IMR-90 (cell line): Measurements from ENCODE around the gene KDELR1. TPM values are rescaled to one million over a fixed set of nuclear protein-coding genes. Genes with fewer than 3 reads are reported as not detected.
A peak's percentile ranks its signal among the peaks of the same experiment; 100 is the strongest.

Source experiments
- ATAC-seq: fragments of 200-7000 bp; cut with Tn5 transposase; 2 replicates; pipeline ENCODE4 v1.9.1; 2020; ENCODE audit warnings: low read depth, mild to moderate bottlenecking, moderate library complexity
- BruUV-seq: library from RNA; stranded (reverse); fragments of 400-500 nt; replicated peaks from 2 replicates; lab custom pipeline; 2021; lab: Mats Ljungman, UMichigan
- CTCF ChIA-PET: fragments of 300-600 bp; formaldehyde crosslinking; extraction: SDS; loops from one replicate; lab custom pipeline; 2021; ENCODE audit warnings: antibody characterized with exemption; lab: Yijun Ruan, JAX
- POLR2A ChIA-PET: fragments of 300-600 bp; sonication (Branson Sonifier 250); formaldehyde crosslinking; loops from one replicate; lab custom pipeline; 2022; ENCODE audit warnings: antibody characterized with exemption; ENCODE audit not compliant: unreplicated experiment; lab: Charles Lee
- DNase-seq: peaks from one replicate; pipeline ENCODE4 v3.0.0; 2013
- H2AFZ ChIP-seq: replicated peaks from 2 replicates; pipeline ENCODE3; 2013; ENCODE audit warnings: low read length, mild to moderate bottlenecking; ENCODE audit not compliant: poor library complexity
- H2AK5ac ChIP-seq: 2 replicates; pipeline ENCODE4 v1.6.1; 2013; ENCODE audit warnings: low read depth, low read length, inconsistent platforms
- H2AK9ac ChIP-seq: replicated peaks from 2 replicates; pipeline ENCODE3; 2013; ENCODE audit warnings: mild to moderate bottlenecking, low read depth, low read length, moderate library complexity; ENCODE audit not compliant: poor library complexity
- H2BK120ac ChIP-seq: 2 replicates; pipeline ENCODE4 v1.6.1; 2013; ENCODE audit warnings: low read depth, low read length, inconsistent platforms
- H2BK15ac ChIP-seq: 3 replicates; pipeline ENCODE4 v1.6.1; 2013; ENCODE audit warnings: low read depth, low read length, inconsistent platforms
- H2BK20ac ChIP-seq: 2 replicates; pipeline ENCODE4 v1.6.1; 2013; ENCODE audit warnings: low read depth, mild to moderate bottlenecking, inconsistent platforms, low read length, moderate library complexity
- H2BK5ac ChIP-seq: 2 replicates; pipeline ENCODE4 v1.6.1; 2013; ENCODE audit warnings: mild to moderate bottlenecking, low read depth, low read length, inconsistent platforms; ENCODE audit not compliant: poor library complexity, severe bottlenecking
- H3K14ac ChIP-seq: replicated peaks from 2 replicates; pipeline ENCODE4 v1.6.1; 2013; ENCODE audit warnings: low read depth, low read length, inconsistent platforms
- H3K18ac ChIP-seq: 2 replicates; pipeline ENCODE4 v1.6.1; 2013; ENCODE audit warnings: low read depth, low read length, control low read depth
- H3K23ac ChIP-seq: 2 replicates; pipeline ENCODE4 v1.6.1; 2013; ENCODE audit warnings: low read depth, low read length, inconsistent platforms
- H3K27ac ChIP-seq: 2 replicates; pipeline ENCODE4 v1.5.1; 2013; ENCODE audit warnings: mild to moderate bottlenecking, control low read depth, low read length; ENCODE audit not compliant: insufficient read depth
- H3K27me3 ChIP-seq: 2 replicates; pipeline ENCODE4 v1.6.1; 2013; ENCODE audit warnings: low read length; ENCODE audit not compliant: control insufficient read depth, insufficient read depth
- H3K36me3 ChIP-seq: 2 replicates; pipeline ENCODE4 v1.6.1; 2013; ENCODE audit warnings: low read length, mixed read lengths; ENCODE audit not compliant: control insufficient read depth, insufficient read depth
- H3K4ac ChIP-seq: 2 replicates; pipeline ENCODE4 v1.6.1; 2013; ENCODE audit warnings: low read depth, low read length, inconsistent platforms
- H3K4me1 ChIP-seq: 2 replicates; pipeline ENCODE4 v1.6.1; 2013; ENCODE audit warnings: low read length, mixed read lengths; ENCODE audit not compliant: control insufficient read depth, insufficient read depth
- H3K4me2 ChIP-seq: 2 replicates; pipeline ENCODE4 v1.6.1; 2013; ENCODE audit warnings: low read depth, mild to moderate bottlenecking, control low read depth, low read length, moderate library complexity
- H3K4me3 ChIP-seq: 2 replicates; pipeline ENCODE4 v1.5.1; 2013; ENCODE audit warnings: low read depth, mild to moderate bottlenecking, control low read depth, low read length, moderate library complexity; ENCODE audit not compliant: insufficient read depth
- H3K56ac ChIP-seq: 2 replicates; pipeline ENCODE4 v1.6.1; 2013; ENCODE audit warnings: low read length, inconsistent platforms; ENCODE audit not compliant: insufficient read depth; ENCODE audit errors: extremely low read depth
- H3K79me1 ChIP-seq, 2 experiments: 2 replicates each; pipeline ENCODE4 v1.6.1; 2013; ENCODE audit warnings: low read length in 2 of 2, inconsistent platforms in 1 of 2, low read depth in 1 of 2
- H3K9ac ChIP-seq: 2 replicates; pipeline ENCODE4 v1.6.1; 2013; ENCODE audit warnings: low read depth, low read length, control low read depth
- H3K9me1 ChIP-seq: 2 replicates; pipeline ENCODE4 v1.6.1; 2013; ENCODE audit warnings: low read length, inconsistent platforms; ENCODE audit not compliant: insufficient read depth
- H3K9me3 ChIP-seq: 2 replicates; pipeline ENCODE4 v1.6.1; 2013; ENCODE audit warnings: low read length; ENCODE audit not compliant: control insufficient read depth, insufficient read depth
- H4K20me1 ChIP-seq: 2 replicates; pipeline ENCODE4 v1.6.1; 2013; ENCODE audit warnings: low read length, inconsistent platforms; ENCODE audit not compliant: insufficient read depth
- H4K5ac ChIP-seq: 2 replicates; pipeline ENCODE4 v1.6.1; 2013; ENCODE audit warnings: mild to moderate bottlenecking, low read depth, low read length, control low read depth
- H4K8ac ChIP-seq, 2 experiments: 2 replicates each; pipeline ENCODE4 v1.6.1; 2013; ENCODE audit warnings: low read depth in 2 of 2, low read length in 2 of 2, control low read depth in 1 of 2, inconsistent platforms in 1 of 2
- H4K91ac ChIP-seq: 2 replicates; pipeline ENCODE4 v1.6.1; 2013; ENCODE audit warnings: low read depth, low read length, inconsistent platforms; ENCODE audit not compliant: insufficient read depth
- BHLHE40 ChIP-seq: fragments of 150-350 bp; IDR thresholded peaks from 2 replicates; pipeline ENCODE4 v1.6.1; 2016; ENCODE audit warnings: mild to moderate bottlenecking, low read depth, low read length
- CEBPB ChIP-seq: IDR thresholded peaks from 2 replicates; pipeline ENCODE4 v1.6.1; 2012; ENCODE audit warnings: low read depth, low read length, improper control_type of control experiment
- CHD1 ChIP-seq: IDR thresholded peaks from 2 replicates; pipeline ENCODE4 v1.6.1; 2012; ENCODE audit warnings: low read depth, low read length, improper control_type of control experiment
- ELK1 ChIP-seq: fragments of 150-350 bp; IDR thresholded peaks from 2 replicates; pipeline ENCODE4 v1.6.1; 2016; ENCODE audit warnings: low read depth, mild to moderate bottlenecking, low read length, moderate library complexity, borderline replicate concordance
- MAFK ChIP-seq: IDR thresholded peaks from 2 replicates; pipeline ENCODE4 v1.6.1; 2012; ENCODE audit warnings: low read depth, low read length, improper control_type of control experiment
- MXI1 ChIP-seq: IDR thresholded peaks from 2 replicates; pipeline ENCODE4 v1.6.1; 2012; ENCODE audit warnings: low read depth, mild to moderate bottlenecking, low read length, moderate library complexity, borderline replicate concordance
- NFE2L2 ChIP-seq: fragments of 150-350 bp; IDR thresholded peaks from 2 replicates; pipeline ENCODE4 v1.6.1; 2016; ENCODE audit warnings: low read depth, mild to moderate bottlenecking, low read length
- POLR2A ChIP-seq: IDR thresholded peaks from 2 replicates; pipeline ENCODE4 v1.6.1; 2012; ENCODE audit warnings: mild to moderate bottlenecking, low read depth, low read length
- RCOR1 ChIP-seq: IDR thresholded peaks from 2 replicates; pipeline ENCODE4 v1.6.1; 2012; ENCODE audit warnings: mild to moderate bottlenecking, low read length, improper control_type of control experiment; ENCODE audit not compliant: insufficient replicate concordance
- SMC3 ChIP-seq: fragments of 150-350 bp; IDR thresholded peaks from 2 replicates; pipeline ENCODE4 v1.6.1; 2016; ENCODE audit warnings: low read depth, mild to moderate bottlenecking, antibody characterized with exemption, low read length, moderate library complexity
- USF2 ChIP-seq: fragments of 150-350 bp; IDR thresholded peaks from 2 replicates; pipeline ENCODE4 v1.6.1; 2017; ENCODE audit warnings: mild to moderate bottlenecking, antibody characterized with exemption, low read length, low read depth
- WGBS, 2 experiments: methylation state at CpG; one replicate each; pipeline versions ENCODE4 v1.1.5 to v1.1.7; 2013; ENCODE audit warnings: missing lambda C conversion rate in 2 of 2; ENCODE audit not compliant: insufficient read length in 1 of 2; ENCODE audit errors: extremely low coverage in 2 of 2; 5-methylcytosine and 5-hydroxymethylcytosine counted together
- dilution Hi-C: fragments of 300-500 bp; cut with HindIII; formaldehyde crosslinking; loops from one replicate; pipeline ENCODE4 v1.14.3; 2018; ENCODE audit warnings: low sequenced_read_pairs; ENCODE audit not compliant: unreplicated experiment
- in situ Hi-C: fragments of 300-500 bp; cut with MboI; formaldehyde crosslinking; loops from 3 replicates; pipeline ENCODE4 v1.14.3; 2019; ENCODE audit warnings: low sequenced_read_pairs, inconsistent platforms, mixed read lengths
- intact Hi-C: fragments of 100-400 bp; cut with micrococcal nuclease; formaldehyde crosslinking; loops from 2 replicates; pipeline ENCODE4 v1.10.0; 2022
- polyA plus RNA-seq, 3 experiments: library from polyadenylated mRNA; depleted of rRNA; stranded (reverse); fragments of >200 nt; gene quantifications; 2 replicates each; pipeline ENCODE4 v1.2.3, GENCODE V29; 2012; ENCODE audit warnings: low replicate concordance in 1 of 3
- total RNA-seq: library from RNA; depleted of rRNA; stranded (reverse); fragments of >200 nt; gene quantifications from 2 replicates; pipeline ENCODE4 v1.2.3, GENCODE V29; 2012
- TF ChIP-seq, protein P1 (sequence below): conservative IDR thresholded peaks from 2 replicates; pipeline ENCODE4 v1.5.1; 2012; ENCODE audit warnings: mild to moderate bottlenecking, low read depth, low read length, improper control_type of control experiment

The KDELR1 gene
- total and polyA plus RNA-seq, 2 of the 4 experiments (the other 2 are of a cell fraction), result 58.8 to 180 TPM

DNA sequence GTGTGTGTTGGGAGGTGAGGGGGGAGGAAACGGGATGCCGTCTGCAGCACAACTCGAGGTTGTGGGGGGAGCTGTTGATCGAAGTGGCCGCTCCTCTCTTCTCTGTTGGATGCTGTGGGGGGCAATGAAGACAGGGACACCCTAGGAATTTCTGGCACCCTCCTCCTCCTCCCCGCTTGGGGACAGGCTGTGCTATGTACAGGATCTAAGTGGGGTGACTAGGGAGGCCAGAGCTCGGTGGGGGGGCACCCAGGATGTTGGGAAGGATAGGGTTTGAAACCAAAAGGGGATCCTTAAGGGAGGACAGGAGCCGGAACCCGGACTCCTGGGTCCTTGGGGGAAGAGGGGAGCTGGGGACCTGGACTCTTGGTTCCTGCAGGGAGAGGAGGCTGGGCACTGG is 4.1 kb upstream of the KDELR1 start:
- intact Hi-C loops, result loop anchor here (10.0 kb wide), 1 partner anchor 71 kb away; the partner anchor contains the start of gene EMP3
- BruUV-seq, result no TSS peak
- Histone ChIP-seq H4K8ac (no peak overlapping the region), H3K27me3 (peaks cover 54% of the 10 kb centered on the region), H3K79me1 (peaks cover 0 to 7% of the 10 kb centered on the region in 2 experiments; a peak in 3 of 4 replicates), H2BK120ac (no peak overlapping the region), H2BK15ac (no peak overlapping the region), H2BK5ac (no peak overlapping the region), H4K20me1 (no peaks in the 10 kb centered on the region; the same call in 1 of the 2 replicates), H2AK9ac (no peak overlapping the region), H2BK20ac (no peak overlapping the region), H2AK5ac (no peak overlapping the region), H3K9me1 (peaks cover 3% of the 10 kb centered on the region; the same call in 1 of the 2 replicates), H3K36me3 (no peaks in the 10 kb centered on the region), H3K4me2 (no peak overlapping the region), H3K18ac (no peak overlapping the region), H4K5ac (no peak overlapping the region), H3K4me3 (no peak overlapping the region), H3K9me3 (no peaks in the 10 kb centered on the region), H3K4ac (no peak overlapping the region), H3K27ac (no peak overlapping the region), H4K91ac (no peak overlapping the region), H3K14ac (no peak overlapping the region), H3K23ac (no peak overlapping the region), H3K9ac (no peak overlapping the region), H3K56ac (no peak overlapping the region), H3K4me1 (peaks cover 4% of the 10 kb centered on the region; the same call in 1 of the 2 replicates), H2AFZ (peak overlapping the region; percentile 32)
- ATAC-seq (no peak), DNase-seq (no peak)
- in situ Hi-C loops, result no loop called here
- ChIA-PET CTCF (no interaction called here), POLR2A (no interaction called here)
- WGBS, 2 experiments, result 48% methylated on average over 2 of the region's 9 CpGs; no CpG with 5 or more reads in 1 of the 2 experiments
- TF ChIP-seq CHD1, result no peak
- TF ChIP-seq POLR2A, result no peak
- TF ChIP-seq MAFK, result no peak
- no peak for TF ChIP-seq USF2
- TF ChIP-seq, protein P1, sequence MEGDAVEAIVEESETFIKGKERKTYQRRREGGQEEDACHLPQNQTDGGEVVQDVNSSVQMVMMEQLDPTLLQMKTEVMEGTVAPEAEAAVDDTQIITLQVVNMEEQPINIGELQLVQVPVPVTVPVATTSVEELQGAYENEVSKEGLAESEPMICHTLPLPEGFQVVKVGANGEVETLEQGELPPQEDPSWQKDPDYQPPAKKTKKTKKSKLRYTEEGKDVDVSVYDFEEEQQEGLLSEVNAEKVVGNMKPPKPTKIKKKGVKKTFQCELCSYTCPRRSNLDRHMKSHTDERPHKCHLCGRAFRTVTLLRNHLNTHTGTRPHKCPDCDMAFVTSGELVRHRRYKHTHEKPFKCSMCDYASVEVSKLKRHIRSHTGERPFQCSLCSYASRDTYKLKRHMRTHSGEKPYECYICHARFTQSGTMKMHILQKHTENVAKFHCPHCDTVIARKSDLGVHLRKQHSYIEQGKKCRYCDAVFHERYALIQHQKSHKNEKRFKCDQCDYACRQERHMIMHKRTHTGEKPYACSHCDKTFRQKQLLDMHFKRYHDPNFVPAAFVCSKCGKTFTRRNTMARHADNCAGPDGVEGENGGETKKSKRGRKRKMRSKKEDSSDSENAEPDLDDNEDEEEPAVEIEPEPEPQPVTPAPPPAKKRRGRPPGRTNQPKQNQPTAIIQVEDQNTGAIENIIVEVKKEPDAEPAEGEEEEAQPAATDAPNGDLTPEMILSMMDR, result no peak
- no peak for TF ChIP-seq MXI1
- TF ChIP-seq BHLHE40, result no peak
- TF ChIP-seq CEBPB, result no peak
- TF ChIP-seq SMC3, result no peak
- TF ChIP-seq ELK1, result no peak
- TF ChIP-seq NFE2L2, result no peak
- TF ChIP-seq RCOR1, result no peak
- dilution Hi-C loops, result no loop called here
